Measurements from ENCODE around the gene DNAJB9. TPM values are rescaled to one million over a fixed set of nuclear protein-coding genes. Genes with fewer than 3 reads are reported as not detected.

The DNAJB9 gene
- total RNA-seq, 1 donor from 2014 or later, result 41.5 TPM

DNA sequence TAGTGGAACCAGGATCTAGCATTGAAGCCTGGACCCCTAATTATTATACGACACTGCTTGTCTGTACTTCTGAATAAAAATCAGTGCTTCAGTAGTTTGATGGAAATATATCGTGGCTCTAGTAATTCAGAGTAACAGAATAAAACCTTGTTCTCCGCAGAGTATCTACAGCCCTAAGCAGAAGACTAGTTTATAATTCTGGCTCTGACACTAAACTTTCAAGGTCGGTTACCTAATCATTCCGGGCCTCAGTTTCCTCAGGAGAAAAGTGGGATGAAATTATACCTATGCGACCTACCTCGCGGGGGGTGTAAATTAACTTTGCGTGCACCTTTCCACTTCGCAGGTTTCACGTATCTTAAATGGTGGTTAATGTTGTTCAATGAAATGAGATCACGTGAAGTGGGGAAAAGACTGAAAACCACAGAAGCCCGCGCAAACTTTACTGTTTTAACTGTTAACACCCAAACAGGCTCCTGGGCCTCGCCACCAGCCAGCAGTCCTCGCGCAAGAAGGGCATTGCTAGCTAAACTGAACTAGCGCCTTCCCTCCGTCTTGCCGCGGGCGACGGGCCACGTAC, 783 bp upstream of the DNAJB9 start:
- no peak for DNase-seq

DNA sequence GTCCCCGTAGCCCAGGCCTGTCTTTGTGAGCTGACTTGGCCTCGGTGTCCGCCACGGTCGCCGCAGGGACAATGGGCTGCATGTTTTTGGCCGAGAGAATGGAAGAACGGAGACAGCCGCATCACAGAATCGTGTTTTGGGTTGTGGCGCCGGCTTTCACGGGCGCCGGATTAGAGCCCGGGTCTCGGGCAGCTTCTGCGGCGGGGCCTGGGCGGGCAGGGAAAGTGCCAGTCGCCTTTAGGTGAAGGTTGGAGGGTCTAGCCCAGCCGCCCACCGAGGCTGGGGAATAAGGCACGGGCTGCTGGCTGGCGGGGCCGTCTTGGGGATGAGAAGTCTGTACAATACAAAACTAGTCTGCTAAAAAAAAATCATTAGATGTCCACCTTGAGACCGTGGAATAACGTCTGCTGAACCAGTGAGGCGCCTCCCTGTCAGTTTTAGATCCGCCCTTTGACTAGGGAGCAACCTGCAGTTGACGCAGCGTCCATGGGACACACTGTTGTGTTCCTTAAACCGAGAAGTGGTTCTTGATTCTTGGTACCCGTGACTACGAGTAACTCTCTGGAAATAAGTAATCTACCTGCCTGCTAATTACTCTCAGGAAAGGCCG, 577 bp downstream of the DNAJB9 start:
- DNase-seq, result peak; percentile 71

DNA sequence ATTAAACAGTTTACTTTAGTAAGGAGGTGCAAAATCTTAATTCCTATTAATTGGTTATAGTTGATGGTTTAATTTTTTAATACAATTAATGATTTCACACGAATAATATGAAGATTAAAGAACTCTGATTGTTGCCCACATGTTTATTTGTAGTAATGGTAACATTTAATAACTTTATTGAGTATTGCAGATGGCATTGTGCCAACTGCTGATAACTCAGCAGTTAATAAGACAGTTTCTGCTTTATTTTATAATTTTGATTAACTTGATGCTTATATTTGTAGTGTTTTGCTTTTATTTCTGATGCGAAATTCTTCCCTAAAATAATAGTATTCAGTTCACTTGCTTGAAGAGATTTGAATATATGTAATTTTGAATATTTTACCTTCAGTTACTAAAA, 2.8 kb downstream of the DNAJB9 start:
- no peak for DNase-seq

DNA sequence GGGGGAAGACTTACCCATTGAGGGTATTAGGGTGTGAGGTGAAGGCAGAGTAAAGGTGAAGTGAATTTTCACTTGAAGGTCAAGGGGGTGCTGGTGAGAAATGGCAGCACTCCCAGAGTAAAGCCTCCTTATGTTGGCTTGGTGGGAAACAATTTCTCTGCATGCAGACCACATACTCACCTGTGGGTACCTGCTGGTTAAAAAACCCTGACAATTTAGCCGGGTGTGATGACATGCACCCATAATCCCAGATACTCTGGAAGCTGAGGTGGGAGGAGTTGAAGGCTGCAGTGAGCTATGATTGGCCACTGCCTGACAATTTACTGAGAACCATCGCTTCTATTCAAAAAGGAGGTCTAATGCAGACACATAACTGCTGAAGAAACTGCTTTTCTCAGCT, 5.5 kb downstream of the DNAJB9 start:
- no peak for DNase-seq

DNA sequence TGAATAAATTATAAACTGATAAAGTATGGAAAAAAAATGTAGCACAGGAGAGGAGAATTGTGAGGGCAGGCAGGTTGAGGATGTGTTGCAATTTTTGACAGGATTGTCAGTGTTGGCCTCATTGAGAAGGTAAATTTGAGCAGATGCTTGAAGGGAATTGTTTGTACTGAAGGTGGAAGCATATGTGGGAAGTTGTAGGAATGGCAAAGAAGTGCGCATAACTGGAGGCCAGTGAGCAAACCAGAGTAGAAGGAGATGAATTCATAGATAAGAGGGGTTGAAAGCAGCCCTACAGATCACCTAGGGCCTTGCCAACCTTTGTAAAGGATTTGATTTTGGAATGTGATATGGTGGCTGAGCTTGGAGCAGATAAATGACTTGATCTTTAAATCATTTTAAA, 6.4 kb downstream of the DNAJB9 start:
- no peak for DNase-seq

DNA sequence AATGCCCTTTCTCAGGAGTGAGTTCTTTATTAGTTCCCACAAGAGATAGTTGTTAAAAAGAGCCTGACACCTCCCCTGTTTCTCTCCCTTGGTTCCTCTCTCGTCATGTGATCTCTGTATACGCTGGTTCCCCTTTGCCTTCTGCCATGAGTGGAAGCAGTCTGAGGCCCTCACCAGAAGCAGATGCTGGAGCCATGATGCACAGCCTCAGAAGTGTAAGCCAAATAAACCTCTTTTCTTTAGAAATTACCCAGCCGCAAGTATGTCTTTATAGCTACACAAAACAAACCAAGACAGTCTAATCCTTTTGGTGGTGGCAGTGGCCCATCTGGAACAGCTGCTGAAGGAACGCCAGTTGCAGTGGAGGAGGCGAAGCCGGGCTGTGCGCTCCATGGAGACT, 9.3 kb downstream of the DNAJB9 start:
- DNase-seq, result no peak

DNA sequence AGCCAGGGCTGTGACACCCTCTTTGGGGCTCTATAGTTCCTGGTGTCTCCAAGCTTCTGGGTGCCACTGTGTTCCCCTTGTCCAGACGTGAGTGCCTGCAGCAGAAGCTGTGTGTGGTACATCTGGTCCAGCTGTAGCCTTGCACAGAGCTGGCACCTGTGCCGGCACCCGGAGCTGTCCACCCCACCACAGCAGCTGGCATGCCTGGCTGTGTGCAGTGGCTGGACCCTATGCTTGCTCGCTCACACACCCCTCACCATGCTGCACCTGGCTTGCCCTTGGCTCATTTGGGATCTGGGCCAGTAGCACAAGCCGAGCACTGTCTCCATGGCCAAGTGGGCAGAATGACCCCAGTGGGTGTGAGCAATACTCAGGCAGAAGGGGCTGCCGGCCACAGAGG, 10.6 kb downstream of the DNAJB9 start:
- no peak for DNase-seq

DNA sequence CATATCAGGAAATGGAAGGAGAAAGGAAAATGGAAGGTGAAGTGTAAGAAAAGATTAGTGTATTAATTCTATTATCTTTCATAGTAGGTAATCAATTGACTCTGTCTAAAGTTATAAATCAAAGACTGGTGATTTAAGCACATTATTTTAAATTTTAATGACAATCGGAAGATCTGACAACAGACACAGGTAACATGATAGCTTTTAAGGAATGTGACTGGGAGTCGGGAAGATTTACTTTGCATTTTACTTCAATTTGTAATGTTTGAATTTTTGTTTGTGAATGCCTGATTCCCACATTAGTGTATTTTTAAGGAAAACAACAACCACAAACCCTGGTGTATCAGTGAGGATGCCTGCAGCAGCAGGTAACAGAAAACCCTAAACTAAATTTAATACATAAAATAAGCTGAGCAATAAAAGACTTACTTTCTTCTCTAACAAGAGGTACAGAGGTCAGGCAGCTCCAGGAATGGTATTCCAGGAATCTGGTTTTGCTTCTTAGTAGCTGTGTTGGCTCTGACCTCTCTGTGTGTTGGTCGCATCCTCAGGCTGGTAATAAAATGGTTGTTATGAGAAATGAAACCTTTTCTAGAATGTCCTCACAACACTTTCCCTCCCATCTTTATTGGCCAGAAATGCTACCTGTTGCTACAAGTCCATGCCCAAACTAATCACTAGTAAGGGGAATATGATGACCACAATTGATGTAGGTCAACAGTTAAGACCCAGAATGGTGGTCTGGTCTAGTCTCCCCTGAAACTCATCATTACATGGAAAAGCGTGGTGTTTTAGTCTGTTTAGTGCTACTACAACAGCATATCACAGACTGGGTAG, 12.2 kb downstream of the DNAJB9 start:
- DNase-seq, result no peak

DNA sequence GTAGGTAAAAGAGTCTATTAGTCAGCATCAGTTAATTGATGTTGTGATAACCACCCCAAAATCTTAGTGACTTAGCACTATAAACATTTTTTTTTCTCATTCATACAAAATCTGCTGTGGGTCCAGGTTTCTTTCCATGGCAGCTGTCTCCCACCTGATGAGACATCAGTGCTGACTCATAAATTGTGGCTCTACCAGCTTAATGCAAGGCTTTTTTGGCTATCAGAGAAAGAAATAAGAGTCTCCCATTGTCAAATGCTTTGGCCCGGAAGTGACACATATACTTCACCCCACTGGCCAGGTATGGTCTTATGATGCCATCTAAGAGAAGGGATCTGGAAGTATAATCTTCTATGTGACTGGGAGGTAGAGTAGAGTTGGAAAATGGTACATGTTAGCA, 14.5 kb downstream of the DNAJB9 start:
- no peak for DNase-seq

DNA sequence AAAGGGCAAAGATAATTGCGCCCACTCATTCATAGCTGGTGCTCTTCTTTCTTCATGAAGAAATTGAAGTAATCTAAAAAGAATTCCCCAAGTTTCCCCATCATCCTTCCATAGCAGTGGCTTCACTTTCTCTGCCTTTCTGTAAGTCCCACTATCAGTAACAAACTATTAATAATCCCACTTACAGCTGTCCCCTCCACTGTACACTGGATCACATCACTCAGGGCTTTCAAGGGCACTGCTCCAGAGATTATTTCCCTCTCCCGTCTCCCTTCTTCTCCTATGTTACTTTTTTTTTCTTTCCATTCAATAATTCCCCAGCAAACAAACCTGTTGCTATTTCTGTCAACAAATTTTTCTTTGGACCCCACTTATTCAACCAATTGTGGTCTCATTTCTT, 16.2 kb downstream of the DNAJB9 start:
- no peak for DNase-seq

DNA sequence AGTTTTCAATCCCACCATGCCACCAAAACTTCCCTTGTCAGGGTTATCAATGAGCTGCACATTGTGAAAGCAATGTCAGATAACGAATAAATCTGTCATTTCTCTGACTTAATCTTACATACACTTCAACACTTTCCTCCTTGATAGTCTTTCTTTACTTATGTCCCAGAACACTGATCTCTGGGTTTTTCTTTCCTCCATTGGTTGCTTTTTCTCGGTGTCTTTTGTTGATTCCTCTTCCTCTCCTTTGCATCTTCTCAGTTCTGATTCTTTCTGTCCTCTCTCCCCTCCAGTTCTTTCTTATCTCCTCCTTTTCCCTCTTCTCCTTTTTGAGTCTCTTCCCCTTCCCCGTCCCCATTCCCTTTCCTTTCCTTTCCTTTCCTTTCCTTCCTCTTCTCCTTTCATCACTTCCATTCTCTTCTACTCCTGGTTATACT, 16.6 kb downstream of the DNAJB9 start:
- DNase-seq, result no peak

DNA sequence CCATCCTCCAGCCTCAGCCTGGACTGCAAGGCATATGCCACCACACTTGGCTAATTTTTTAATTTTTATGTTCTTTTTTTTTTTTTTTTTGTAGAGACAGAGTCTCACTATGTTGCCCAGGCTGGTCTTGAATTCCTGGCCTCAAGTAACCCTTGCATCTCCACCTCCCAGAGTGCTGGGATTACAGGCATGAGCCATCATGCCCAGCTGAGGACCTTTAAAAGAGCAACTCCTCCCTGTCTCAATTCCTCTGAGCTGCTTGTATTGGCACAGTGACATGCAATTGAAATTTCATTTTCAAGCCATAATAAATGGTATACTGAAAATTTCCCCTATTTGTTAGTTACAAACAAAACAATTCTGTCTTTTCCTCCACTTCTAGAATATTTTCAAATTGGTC, 19.5 kb downstream of the DNAJB9 start:
- no peak for DNase-seq

DNA sequence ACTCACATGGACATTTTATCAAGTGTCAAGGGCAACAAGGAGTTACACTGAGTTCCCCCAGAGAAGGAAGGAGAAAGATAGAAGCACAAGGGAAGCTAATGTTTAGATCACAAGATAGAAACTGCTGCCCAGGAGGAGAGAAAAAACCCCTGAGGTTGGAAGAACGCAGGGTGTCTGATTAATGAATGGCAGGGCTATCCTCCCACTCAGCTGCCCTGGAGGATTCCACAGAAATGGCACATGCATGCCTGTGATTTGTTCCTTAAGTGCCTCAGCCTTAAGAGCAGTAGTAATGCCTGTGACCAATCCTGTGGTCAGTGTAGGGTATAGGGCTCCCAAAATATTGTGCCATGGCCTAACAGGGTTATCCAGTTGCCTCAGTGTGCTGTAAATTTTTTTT, 20.2 kb downstream of the DNAJB9 start:
- DNase-seq, result no peak

DNA sequence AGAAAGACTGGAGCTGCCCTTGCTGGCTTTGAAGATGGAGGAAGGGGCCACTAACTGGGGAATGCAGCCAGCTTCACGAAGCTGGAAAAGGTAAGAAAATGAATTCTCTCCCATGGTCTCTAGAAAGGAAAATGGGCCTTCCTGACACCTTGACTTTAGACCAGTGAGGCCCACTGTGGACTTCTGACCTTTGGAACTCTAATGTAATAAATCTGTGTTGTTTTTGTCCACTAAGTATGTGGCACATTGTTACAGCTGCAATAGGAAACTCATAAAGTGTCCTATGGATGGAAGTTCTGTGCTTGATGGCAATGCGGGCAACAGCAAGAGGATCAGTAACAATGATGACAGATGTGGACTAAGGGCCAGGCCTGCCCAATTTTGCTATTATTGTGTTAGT, 20.9 kb downstream of the DNAJB9 start:
- DNase-seq, result no peak

DNA sequence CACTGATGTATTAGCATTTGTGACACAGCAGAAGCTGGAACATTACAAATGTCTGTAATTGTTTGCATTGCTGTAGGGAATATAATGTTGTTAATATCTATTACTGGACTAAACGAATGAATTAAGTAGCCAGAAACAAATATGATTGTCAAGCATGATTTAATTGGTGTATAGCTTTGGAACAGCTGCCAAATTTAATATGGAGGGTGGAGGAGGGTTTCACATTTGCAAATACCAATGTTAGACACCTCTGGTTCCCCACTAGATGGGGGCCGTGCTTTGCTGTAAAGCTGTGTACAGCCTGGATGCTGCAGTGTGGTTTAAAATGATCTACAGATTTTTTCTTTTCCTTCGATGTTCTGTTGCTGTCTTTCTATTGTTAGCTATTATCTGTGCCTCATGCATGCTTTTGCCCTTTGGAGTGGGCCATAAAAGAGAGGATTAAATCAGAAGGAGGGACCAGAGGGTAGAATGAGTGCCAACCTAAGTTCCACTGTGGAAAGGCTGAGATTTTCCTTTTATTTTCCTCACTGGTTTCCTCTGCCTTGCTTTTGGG, 23.1 kb downstream of the DNAJB9 start:
- DNase-seq, result no peak

DNA sequence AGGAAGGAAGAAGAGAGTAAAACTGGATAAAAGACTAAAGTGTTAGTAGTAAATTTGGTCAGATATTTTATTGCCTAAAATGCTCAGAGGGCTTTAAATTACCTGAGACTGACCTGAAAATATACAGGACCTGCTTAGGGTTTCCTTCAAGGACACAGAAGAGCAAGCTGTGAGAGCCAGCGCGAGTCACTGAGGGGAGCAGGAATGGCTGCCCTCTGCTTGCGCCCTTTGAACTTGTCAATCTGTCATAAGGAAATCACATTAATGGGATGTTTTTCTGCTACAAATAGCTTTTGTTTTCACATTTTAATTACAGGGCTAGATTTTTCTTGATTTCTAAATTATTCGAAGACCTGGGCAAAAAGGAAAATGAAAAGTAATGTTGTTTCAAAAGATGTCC, 26.9 kb downstream of the DNAJB9 start:
- DNase-seq, result no peak

DNA sequence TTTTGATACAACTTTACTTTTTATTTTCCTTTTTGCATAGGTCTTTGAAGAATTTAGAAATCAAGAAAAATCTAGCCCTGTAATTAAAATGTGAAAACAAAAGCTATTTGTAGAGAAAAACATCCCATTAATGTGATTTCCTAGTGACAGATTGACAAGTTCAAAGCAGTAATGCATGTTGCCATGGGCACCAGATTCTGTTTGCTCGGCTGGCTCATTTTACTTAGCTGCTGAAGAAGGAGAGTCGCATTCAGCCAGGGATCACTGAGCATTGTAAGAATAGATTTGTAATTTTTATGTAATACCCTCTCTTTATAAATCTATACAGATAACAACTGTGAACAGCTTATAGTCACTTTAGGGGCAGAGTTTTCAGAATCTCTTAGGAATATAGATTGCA, 28.5 kb downstream of the DNAJB9 start:
- no peak for DNase-seq

DNA sequence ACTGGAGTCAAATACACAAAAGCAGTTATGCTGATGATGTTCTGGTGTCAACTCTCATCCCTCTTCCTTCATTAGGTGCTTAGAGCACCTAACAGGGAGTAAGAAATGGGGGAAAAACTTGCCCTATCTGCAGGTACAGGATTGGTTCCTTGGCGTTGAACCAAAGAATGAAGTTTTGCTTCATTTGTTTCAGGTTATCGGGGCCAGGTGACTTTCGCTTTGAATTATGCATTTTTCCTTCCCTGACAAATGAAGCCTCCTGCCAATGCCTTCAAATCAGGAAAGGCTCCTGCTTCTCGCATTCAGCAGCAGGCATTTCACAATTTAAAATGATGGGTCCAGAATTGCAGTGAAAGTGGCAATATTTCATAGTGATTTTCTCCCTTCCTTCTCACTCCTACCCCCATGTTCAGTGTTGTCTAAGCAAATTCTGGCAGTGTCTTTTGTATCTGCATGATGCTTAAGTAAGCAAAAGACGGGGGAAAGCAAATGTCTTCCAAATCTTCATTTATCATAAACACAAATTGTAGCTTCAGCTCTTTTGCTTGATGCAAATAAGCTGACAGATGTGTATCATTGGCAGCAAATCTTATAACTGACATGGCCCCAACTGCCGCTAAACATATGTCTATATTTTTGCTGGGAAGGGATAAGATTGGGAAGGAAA, 29.4 kb downstream of the DNAJB9 start:
- no peak for DNase-seq

DNA sequence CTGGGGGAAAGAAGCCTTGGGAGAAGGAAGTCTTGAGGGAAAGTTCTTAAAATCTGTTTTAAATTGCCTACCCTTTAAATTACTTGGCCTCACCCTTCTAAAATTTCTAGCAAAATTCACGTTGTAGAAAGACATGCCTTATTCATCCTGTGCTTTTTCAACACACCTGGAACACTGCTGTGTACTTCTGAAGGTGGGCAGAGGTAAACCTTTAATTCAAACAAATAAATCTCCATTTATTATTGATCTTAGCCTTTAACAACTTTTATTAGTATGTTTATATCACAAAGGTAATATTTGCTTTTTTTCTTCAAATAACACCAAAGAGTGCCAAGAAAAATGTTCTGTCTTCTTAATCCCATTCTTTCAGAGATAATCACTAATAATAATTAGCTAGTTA, 30.7 kb downstream of the DNAJB9 start:
- no peak for DNase-seq

DNA sequence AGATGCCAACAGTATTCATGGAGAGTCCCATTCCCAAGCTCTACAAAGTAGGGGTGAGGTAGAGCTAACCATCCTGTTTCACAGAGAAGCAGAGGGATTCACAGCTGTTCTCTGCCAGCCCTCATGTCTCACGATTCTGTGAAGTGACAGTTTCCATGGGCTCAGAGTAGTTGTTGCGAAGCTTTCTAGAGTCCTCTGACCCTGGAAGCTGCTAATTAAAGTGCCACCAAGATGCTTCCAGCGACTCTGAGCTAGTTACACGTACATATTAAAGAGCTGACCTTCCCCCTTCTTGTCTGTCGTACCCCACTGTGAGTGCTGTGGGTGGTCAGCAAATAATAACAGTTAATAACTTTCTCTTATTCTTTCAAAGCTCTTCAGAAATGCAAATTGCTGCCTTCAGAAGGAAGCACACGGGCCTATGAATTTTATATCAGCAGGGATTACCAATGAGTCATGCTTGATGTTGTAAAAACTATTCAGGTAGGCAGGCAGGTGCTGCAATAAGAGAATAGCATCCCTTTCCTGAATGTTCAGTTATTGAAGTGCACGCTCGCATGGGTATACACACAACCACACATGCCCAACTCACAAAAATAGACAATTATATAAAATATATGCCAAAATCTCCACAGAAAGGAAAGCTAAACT, 34.1 kb downstream of the DNAJB9 start:
- no peak for DNase-seq

DNA sequence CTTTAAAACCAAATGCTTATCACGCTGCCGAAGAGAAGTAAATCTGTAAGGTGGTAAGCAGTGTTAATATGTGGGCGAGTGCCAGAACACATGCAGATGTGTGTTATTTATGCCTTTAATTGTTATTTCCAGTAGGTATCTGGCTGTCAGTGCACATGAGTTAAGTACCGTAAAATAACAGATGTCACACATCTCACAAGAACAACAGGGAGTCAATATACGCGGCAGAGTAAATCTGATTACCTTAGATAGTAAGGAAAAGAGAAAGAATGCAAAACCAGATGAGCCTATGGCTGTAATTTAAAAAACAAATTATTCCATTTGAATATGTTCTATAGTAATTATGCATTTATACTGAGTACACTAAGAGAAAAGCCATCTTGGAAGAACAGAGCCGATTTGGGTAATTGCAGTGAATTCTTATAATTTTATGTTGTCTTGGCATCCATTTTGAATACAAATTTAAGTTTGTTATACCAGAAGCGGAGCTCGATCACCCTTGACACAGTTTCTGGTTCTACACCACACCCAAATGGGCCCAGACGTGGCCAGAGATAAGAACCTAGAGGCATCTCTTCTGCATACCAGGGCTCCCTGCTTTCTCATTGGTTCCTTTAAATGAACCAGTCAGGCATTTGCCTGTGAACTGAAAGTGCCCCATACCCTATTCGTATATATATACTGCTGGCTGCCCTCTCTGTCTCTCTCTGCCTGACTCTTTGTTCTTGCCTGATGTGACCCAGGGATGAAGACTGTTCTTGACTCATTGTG, 34.8 kb downstream of the DNAJB9 start:
- no peak for DNase-seq
